ENCODE data around the gene DLG2.
"Not testable (repeated sequence)": the region's sequence is repeated elsewhere in the genome, so short reads cannot be mapped to it uniquely, and the experiment has no call there.

DLG2 gene

GRCh38 chr11:85627332-85627997 lies at the start of gene DLG2:
Gene DLG2 (minus strand): TSS chr11:85627344.
- peak; percentile 6 for DNase-seq (ENCODE audit: low spot score)
- TF ChIP-seq CTCF (IDR thresholded peaks at IDR 0.05; ENCODE audit: borderline replicate concordance, control extremely low read depth, extremely low read depth, insufficient read depth, missing control alignments): no peak
- in situ Hi-C loops (cut with MboI; ENCODE audit: low sequenced_read_pairs, unreplicated experiment): no loop called here

GRCh38 chr11:85673393-85673792 lies 46.2 kb upstream of the DLG2 start:
- no peak for DNase-seq (ENCODE audit: low spot score)
- in situ Hi-C loops (cut with MboI; ENCODE audit: low sequenced_read_pairs, unreplicated experiment): no loop called here

GRCh38 chr11:85672105-85672902 lies 45.2 kb upstream of the DLG2 start:
- no peak for TF ChIP-seq CTCF (IDR thresholded peaks at IDR 0.05; ENCODE audit: borderline replicate concordance, control extremely low read depth, extremely low read depth, insufficient read depth, missing control alignments)
- DNase-seq (ENCODE audit: low spot score): no peak
- in situ Hi-C loops (cut with MboI; ENCODE audit: low sequenced_read_pairs, unreplicated experiment): no loop called here

More at GRCh38 chr11:85673393-85673792, 46.2 kb upstream of the DLG2 start:
- no peak for TF ChIP-seq CTCF (IDR thresholded peaks at IDR 0.05; ENCODE audit: borderline replicate concordance, control extremely low read depth, extremely low read depth, insufficient read depth, missing control alignments)

GRCh38 chr11:85670949-85671663 lies 44.0 kb upstream of the DLG2 start:
- DNase-seq (ENCODE audit: low spot score); in situ Hi-C loops (cut with MboI; ENCODE audit: low sequenced_read_pairs, unreplicated experiment): not testable (repeated sequence)

- in situ Hi-C loops (cut with MboI; ENCODE audit: low sequenced_read_pairs, unreplicated experiment): no loop called here
- no peak for TF ChIP-seq CTCF (IDR thresholded peaks at IDR 0.05; ENCODE audit: borderline replicate concordance, control extremely low read depth, extremely low read depth, insufficient read depth, missing control alignments)
- no peak for DNase-seq (ENCODE audit: low spot score)
Measured at GRCh38 chr11:85668157-85668556, 41.0 kb upstream of the DLG2 start.

- DNase-seq (ENCODE audit: low spot score): no peak
- no peak for TF ChIP-seq CTCF (IDR thresholded peaks at IDR 0.05; ENCODE audit: borderline replicate concordance, control extremely low read depth, extremely low read depth, insufficient read depth, missing control alignments)
- in situ Hi-C loops (cut with MboI; ENCODE audit: low sequenced_read_pairs, unreplicated experiment): no loop called here
Measured at GRCh38 chr11:85666687-85667086, 39.5 kb upstream of the DLG2 start.
